Panc1 (cell line): ENCODE measurements around the gene RABGAP1L.

Experiments
- CTCF ChIP-seq: fragments of 450-650 bp; IDR thresholded peaks from 2 replicates; pipeline ENCODE4 v1.5.1; 2017; ENCODE audit warnings: mild to moderate bottlenecking
- POLR2AphosphoS5 ChIP-seq: IDR thresholded peaks from 2 replicates; pipeline ENCODE4 v1.6.1; 2012; ENCODE audit warnings: mild to moderate bottlenecking, low read depth, low read length, moderate library complexity
- REST ChIP-seq, 2 experiments: IDR thresholded peaks; 2 replicates each; pipeline ENCODE4 v1.6.1; 2011 to 2012; ENCODE audit warnings: low read depth in 2 of 2, control low read depth in 1 of 2, low read length in 1 of 2, mild to moderate bottlenecking in 1 of 2, moderate library complexity in 1 of 2; ENCODE audit not compliant: insufficient read depth in 1 of 2

GRCh38 chr1:174710868-174711845, 551.8 kb downstream of the RABGAP1L start:
- no peak for TF ChIP-seq CTCF
- TF ChIP-seq POLR2AphosphoS5, result no peak
- TF ChIP-seq REST (IDR thresholded peaks at IDR 0.05; ENCODE audit: insufficient read depth in 1 of 2, low read depth in 2 of 2, low read length in 1 of 2), result no peak
